Measurements from ENCODE around the gene USP12.

- no peak for TF ChIP-seq CTCF (IDR thresholded peaks at IDR 0.05; ENCODE audit: low read length)
- no peak for TF ChIP-seq EZH2 (IDR thresholded peaks at IDR 0.05; ENCODE audit: borderline replicate concordance, low read length)
These were observed 6.2 kb upstream of the USP12 start for GRCh38 chr13:27177852-27178251.
